ENCODE results near the gene OR6C70.
"Not testable (repeated sequence)": the region's sequence is repeated elsewhere in the genome, so short reads cannot be mapped to it uniquely, and the experiment has no call there.

OR6C70 gene

GRCh38 chr12:55470088-55470829 is at the start of gene OR6C70:
TSS of gene OR6C70 (minus strand) at chr12:55470138. CDS start at chr12:55470138, 0 bp downstream.
- DNase-seq = no peak

GRCh38 chr12:55516391-55516790 is 46.5 kb upstream of the OR6C70 start:
- DNase-seq = no peak

GRCh38 chr12:55515696-55516095 is 45.8 kb upstream of the OR6C70 start:
- no peak for DNase-seq

GRCh38 chr12:55501601-55502000 is 31.7 kb upstream of the OR6C70 start:
- no peak for DNase-seq

- DNase-seq = no peak
These were observed 29.9 kb upstream of the OR6C70 start for GRCh38 chr12:55499810-55500252.

GRCh38 chr12:55499231-55499630 is 29.3 kb upstream of the OR6C70 start:
- DNase-seq = no peak

GRCh38 chr12:55495490-55495889 is 25.6 kb upstream of the OR6C70 start:
- no peak for DNase-seq

GRCh38 chr12:55492078-55492477 is 22.1 kb upstream of the OR6C70 start, which contains the start of gene OR6C68:
TSS of gene OR6C68 (plus strand) at chr12:55492378. CDS start at chr12:55492378, 0 bp downstream.
- DNase-seq = no peak

GRCh38 chr12:55484284-55484683 is 14.3 kb upstream of the OR6C70 start:
- not testable (repeated sequence) for DNase-seq

GRCh38 chr12:55479136-55479535 is 9.2 kb upstream of the OR6C70 start:
- DNase-seq = not testable (repeated sequence)

- DNase-seq = no peak
These were observed 2.3 kb upstream of the OR6C70 start for GRCh38 chr12:55472264-55472663.

GRCh38 chr12:55469291-55469690 is 647 bp downstream of the OR6C70 start:
- no peak for DNase-seq

GRCh38 chr12:55467836-55468235 is 2.1 kb downstream of the OR6C70 start:
- no peak for DNase-seq

GRCh38 chr12:55464926-55465325 is 5.0 kb downstream of the OR6C70 start:
- DNase-seq = not testable (repeated sequence)

GRCh38 chr12:55448825-55449224 is 21.1 kb downstream of the OR6C70 start:
- DNase-seq = no peak

- no peak for DNase-seq
These were observed 23.6 kb downstream of the OR6C70 start for GRCh38 chr12:55446326-55446725.

GRCh38 chr12:55445357-55445756 is 24.6 kb downstream of the OR6C70 start:
- DNase-seq = no peak

- DNase-seq = no peak
These were observed 26.2 kb downstream of the OR6C70 start, which contains the start of gene OR6C2 for GRCh38 chr12:55443776-55444175. TSS of gene OR6C2 (plus strand) at chr12:55444076. CDS start at chr12:55452214, 8,138 bp downstream.

- DNase-seq = not testable (repeated sequence)
These were observed 28.7 kb downstream of the OR6C70 start for GRCh38 chr12:55441233-55441632.

GRCh38 chr12:55428331-55429243 is 41.4 kb downstream of the OR6C70 start:
- no peak for DNase-seq

- no peak for DNase-seq
These were observed 44.0 kb downstream of the OR6C70 start, which contains the start of gene OR6C76 for GRCh38 chr12:55425954-55426353. TSS of gene OR6C76 (plus strand) at chr12:55426254. CDS start at chr12:55426254, 0 bp downstream.

- no peak for DNase-seq
These were observed 49.5 kb downstream of the OR6C70 start for GRCh38 chr12:55420307-55420962.

Measured in NCI-H226 (cell line).